ENCODE measurements around the gene ARMC2. TPM values are rescaled to one million over a fixed set of nuclear protein-coding genes. Genes with fewer than 3 reads are reported as not detected.

The ARMC2 gene
- total RNA-seq, 6 experiments from 2014 or later, result 1.8 to 3.6 (median 2.7) TPM

DNA sequence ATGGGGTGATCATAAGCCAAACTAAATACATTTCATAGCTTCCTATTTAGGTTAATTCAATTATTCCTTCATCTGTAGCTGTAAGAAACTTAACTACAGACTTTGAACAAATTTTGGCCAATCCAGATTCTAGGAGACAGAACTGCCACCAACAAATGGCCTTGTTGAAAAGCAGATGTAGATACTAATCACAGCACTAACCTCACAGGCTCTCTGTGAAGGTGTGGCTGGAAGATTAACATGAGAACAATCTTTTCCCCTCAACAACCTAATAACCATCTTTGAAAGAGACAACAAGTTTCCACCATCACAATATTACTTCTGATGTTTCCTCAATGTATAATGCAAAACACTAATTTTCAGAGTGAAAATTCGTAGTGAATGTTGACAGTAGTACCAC, 158.6 kb downstream of the ARMC2 start:
- TF ChIP-seq, protein P1, sequence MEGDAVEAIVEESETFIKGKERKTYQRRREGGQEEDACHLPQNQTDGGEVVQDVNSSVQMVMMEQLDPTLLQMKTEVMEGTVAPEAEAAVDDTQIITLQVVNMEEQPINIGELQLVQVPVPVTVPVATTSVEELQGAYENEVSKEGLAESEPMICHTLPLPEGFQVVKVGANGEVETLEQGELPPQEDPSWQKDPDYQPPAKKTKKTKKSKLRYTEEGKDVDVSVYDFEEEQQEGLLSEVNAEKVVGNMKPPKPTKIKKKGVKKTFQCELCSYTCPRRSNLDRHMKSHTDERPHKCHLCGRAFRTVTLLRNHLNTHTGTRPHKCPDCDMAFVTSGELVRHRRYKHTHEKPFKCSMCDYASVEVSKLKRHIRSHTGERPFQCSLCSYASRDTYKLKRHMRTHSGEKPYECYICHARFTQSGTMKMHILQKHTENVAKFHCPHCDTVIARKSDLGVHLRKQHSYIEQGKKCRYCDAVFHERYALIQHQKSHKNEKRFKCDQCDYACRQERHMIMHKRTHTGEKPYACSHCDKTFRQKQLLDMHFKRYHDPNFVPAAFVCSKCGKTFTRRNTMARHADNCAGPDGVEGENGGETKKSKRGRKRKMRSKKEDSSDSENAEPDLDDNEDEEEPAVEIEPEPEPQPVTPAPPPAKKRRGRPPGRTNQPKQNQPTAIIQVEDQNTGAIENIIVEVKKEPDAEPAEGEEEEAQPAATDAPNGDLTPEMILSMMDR (IDR thresholded peaks at IDR 0.05), result no peak
- no peak for DNase-seq
- peaks cover 42% of the 10 kb centered on the region for H3K4me1 Mint-ChIP-seq (ENCODE audit: low read depth)
- no peaks in the 10 kb centered on the region for H3K9me3 Mint-ChIP-seq
- H3K27ac Mint-ChIP-seq, result no peak overlapping the region
- no peaks in the 10 kb centered on the region for H3K27me3 Mint-ChIP-seq (ENCODE audit: insufficient read depth)
- no peaks in the 10 kb centered on the region for H3K36me3 Mint-ChIP-seq (ENCODE audit: low read depth)
- peak overlapping the region; percentile 95 for H3K4me3 Mint-ChIP-seq

DNA sequence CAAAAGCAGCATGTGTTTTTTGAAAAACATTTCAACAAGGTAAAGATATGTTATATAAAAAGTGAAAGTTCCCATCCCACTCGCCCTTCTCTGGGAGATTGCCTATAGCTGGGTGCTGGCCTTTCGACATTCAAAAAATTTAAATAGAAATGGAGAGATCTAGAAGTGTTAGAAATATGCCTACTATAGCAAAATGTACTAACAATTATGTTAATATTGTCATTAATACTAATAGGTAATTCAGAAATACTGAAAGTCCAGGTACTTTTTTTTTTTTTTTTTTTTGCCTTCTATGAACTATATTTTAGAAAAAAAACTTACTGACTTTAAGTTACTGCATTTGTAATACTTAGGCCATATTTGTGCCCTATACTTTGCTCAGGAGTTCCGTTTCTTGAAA, 159.3 kb downstream of the ARMC2 start:
- H3K27ac Mint-ChIP-seq, result no peak overlapping the region
- TF ChIP-seq, protein P1 (IDR thresholded peaks at IDR 0.05), result no peak
- no peaks in the 10 kb centered on the region for H3K9me3 Mint-ChIP-seq
- H3K27me3 Mint-ChIP-seq (ENCODE audit: insufficient read depth), result no peaks in the 10 kb centered on the region
- no peak for DNase-seq
- peaks cover 35% of the 10 kb centered on the region for H3K4me1 Mint-ChIP-seq (ENCODE audit: low read depth)
- no peaks in the 10 kb centered on the region for H3K36me3 Mint-ChIP-seq (ENCODE audit: low read depth)
- H3K4me3 Mint-ChIP-seq, result peak overlapping the region; percentile 95

DNA sequence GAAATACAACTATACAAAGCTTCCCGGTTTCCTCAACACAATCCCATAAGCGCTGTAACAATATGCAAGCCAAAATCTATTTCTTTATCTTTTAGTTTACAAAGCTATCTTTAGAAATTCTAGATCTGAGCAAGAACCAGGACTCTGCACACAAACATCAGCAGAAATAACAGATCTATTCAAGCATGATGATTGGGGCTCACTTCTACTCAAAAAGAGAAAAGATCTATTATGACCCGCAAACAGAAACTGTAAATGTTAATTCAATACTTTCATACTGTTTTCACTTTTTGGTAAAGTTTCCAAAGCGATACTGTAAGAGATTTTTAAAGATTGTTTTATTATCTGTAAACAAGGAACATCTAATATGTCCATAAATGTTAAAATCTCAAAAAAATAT, 159.8 kb downstream of the ARMC2 start:
- no peak for DNase-seq
- peaks cover 32% of the 10 kb centered on the region for H3K4me1 Mint-ChIP-seq (ENCODE audit: low read depth)
- H3K36me3 Mint-ChIP-seq (ENCODE audit: low read depth), result no peaks in the 10 kb centered on the region
- no peaks in the 10 kb centered on the region for H3K9me3 Mint-ChIP-seq
- H3K27me3 Mint-ChIP-seq (ENCODE audit: insufficient read depth), result no peaks in the 10 kb centered on the region
- no peak overlapping the region for H3K27ac Mint-ChIP-seq
- H3K4me3 Mint-ChIP-seq, result peak overlapping the region; percentile 95
- TF ChIP-seq, protein P1 (IDR thresholded peaks at IDR 0.05), result no peak

DNA sequence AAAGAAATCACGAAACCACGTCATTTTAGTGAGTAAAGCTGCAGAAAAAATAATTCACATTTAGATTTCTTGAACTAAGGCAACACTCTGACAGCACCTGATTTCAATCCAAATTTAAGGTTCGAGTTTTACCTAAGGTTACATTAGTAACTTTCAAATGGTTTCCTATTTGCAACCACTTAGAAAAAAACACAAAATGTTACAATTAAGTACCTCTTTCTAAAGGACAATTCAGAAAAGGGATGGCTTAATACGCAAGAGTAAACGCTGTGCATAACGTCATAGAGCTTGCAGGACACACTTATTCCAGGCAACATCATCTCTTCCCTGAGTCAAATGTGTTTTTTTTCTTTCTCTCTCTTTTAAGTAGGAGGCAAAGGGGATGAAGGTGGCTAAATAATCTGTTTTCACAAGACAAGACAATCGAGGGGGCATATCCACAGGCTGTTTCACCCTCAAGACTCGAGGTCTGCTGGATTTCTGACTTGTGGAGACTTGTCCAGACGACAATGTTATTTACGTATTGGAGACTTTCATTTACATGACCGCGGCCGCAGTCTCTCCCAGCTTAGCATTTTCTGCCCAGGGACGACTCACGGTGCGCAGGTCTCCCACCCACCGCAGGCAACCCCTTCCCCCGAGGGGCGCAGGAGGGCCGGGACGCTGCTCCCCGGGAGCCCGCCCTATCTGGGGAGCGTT, 160.5 kb downstream of the ARMC2 start:
- DNase-seq, result peak; percentile 9
- TF ChIP-seq, protein P1 (IDR thresholded peaks at IDR 0.05), result no peak
- H3K4me1 Mint-ChIP-seq (ENCODE audit: low read depth), result peaks cover 32% of the 10 kb centered on the region
- H3K9me3 Mint-ChIP-seq, result no peaks in the 10 kb centered on the region
- H3K4me3 Mint-ChIP-seq, result peak overlapping the region; percentile 95
- H3K27ac Mint-ChIP-seq, result peak overlapping the region; percentile 84
- H3K27me3 Mint-ChIP-seq (ENCODE audit: insufficient read depth), result no peaks in the 10 kb centered on the region
- no peaks in the 10 kb centered on the region for H3K36me3 Mint-ChIP-seq (ENCODE audit: low read depth)

DNA sequence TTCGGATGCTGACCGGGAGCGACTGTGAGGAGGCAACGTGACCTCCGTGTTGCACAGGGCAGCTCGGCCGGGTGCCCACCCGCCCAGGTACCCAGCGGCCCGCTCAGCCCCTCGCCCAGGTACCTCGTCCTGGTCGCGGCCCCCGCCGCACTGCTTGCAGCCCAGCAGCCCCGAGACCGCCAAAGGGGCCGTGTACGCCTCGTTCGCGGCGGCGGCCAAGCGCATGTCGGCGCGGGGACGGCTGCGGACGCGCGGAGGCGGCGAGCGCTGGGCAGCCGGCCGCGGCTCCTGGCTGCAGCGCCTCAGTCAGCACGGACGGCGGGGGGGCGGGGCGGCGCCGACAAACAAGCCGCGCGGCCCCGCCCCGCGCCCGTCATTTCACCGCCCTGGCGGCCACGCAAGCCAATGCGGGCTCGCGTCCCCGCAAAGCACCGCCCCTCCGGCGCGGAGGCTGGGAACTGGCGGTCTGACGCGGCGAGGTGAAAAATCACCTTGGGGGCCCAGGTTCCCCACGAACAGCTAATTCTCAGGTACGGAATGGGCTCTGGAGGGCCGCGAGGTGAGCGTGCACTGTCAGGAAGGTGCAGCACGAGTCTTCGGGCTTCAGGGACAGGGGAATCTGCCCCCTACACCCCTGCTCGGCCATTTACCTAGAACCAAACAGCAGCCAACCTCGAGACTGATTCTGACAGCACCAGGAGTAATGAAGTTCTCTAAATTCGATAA, 161.2 kb downstream of the ARMC2 start:
- DNase-seq, result peak; percentile 74
- TF ChIP-seq, protein P1 (IDR thresholded peaks at IDR 0.05), result peak; percentile 62
- Mint-ChIP-seq H3K4me3 (peak overlapping the region; percentile 95), H3K36me3 (ENCODE audit: low read depth) (no peaks in the 10 kb centered on the region), H3K27me3 (ENCODE audit: insufficient read depth) (no peaks in the 10 kb centered on the region), H3K4me1 (ENCODE audit: low read depth) (peaks cover 32% of the 10 kb centered on the region), H3K9me3 (no peaks in the 10 kb centered on the region), H3K27ac (peak overlapping the region; percentile 84)

Data from HFFc6 (cell line).